Activated T-helper 2 cell treated with anti-CD3 and anti-CD28 coated beads, Interferon-gamma antibody, Interleukin-2, Interleukin-4, amounts not matched to agents 10 μg/mL and 5 μg/mL and 100 μg/mL, durations not matched to agents 14 hours and 24 hours and 36 hours (primary cell): ENCODE results near the gene SLC26A1. TPM values are rescaled to one million over a fixed set of nuclear protein-coding genes. Genes with fewer than 3 reads are reported as not detected.

Experiments used
- DNase-seq: peaks from one replicate; pipeline ENCODE4 v3.0.0; 2021; ENCODE audit warnings: low spot score
- H3K27ac Mint-ChIP-seq: one replicate; pipeline ENCODE4 v1.8.0; 2021; ENCODE audit warnings: mixed read lengths
- H3K27me3 Mint-ChIP-seq: one replicate; pipeline ENCODE4 v1.8.0; 2021; ENCODE audit warnings: low read depth, mixed read lengths
- H3K36me3 Mint-ChIP-seq: one replicate; pipeline ENCODE4 v1.8.0; 2021; ENCODE audit warnings: low read depth, mixed read lengths
- H3K4me1 Mint-ChIP-seq: one replicate; pipeline ENCODE4 v1.8.0; 2021; ENCODE audit warnings: low read depth, mixed read lengths
- H3K4me3 Mint-ChIP-seq: one replicate; pipeline ENCODE4 v1.8.0; 2021; ENCODE audit warnings: low read depth, mild to moderate bottlenecking, moderate library complexity, mixed read lengths
- H3K9me3 Mint-ChIP-seq: one replicate; pipeline ENCODE4 v1.8.0; 2021; ENCODE audit warnings: mixed read lengths
- intact Hi-C: fragments of 100-400 bp; cut with micrococcal nuclease; formaldehyde crosslinking; loops from one replicate; pipeline ENCODE4 v1.15.1; 2023
- total RNA-seq: library from RNA; stranded (reverse); gene quantifications from 2 replicates; pipeline ENCODE4 v1.2.3, GENCODE V29; 2022

The SLC26A1 gene
- total RNA-seq, 1 donor from 2014 or later: 0.23 TPM

GRCh38 chr4:1033840-1034551 lies 40.8 kb upstream of the SLC26A1 start:
- Mint-ChIP-seq H3K27me3 (no peaks in the 10 kb centered on the region), H3K9me3 (no peaks in the 10 kb centered on the region), H3K4me3 (no peak overlapping the region), H3K27ac (no peak overlapping the region), H3K36me3 (no peaks in the 10 kb centered on the region), H3K4me1 (no peaks in the 10 kb centered on the region)
- DNase-seq: no peak
- intact Hi-C loops: no loop called here

GRCh38 chr4:1032861-1033260 lies 39.7 kb upstream of the SLC26A1 start:
- intact Hi-C loops: no loop called here
- H3K36me3 Mint-ChIP-seq: no peaks in the 10 kb centered on the region
- no peaks in the 10 kb centered on the region for H3K27me3 Mint-ChIP-seq
- H3K4me3 Mint-ChIP-seq: no peak overlapping the region
- no peaks in the 10 kb centered on the region for H3K9me3 Mint-ChIP-seq
- no peak for DNase-seq
- no peaks in the 10 kb centered on the region for H3K4me1 Mint-ChIP-seq
- H3K27ac Mint-ChIP-seq: no peak overlapping the region

- Mint-ChIP-seq H3K36me3 (no peaks in the 10 kb centered on the region), H3K4me1 (no peaks in the 10 kb centered on the region), H3K27ac (no peak overlapping the region), H3K9me3 (no peaks in the 10 kb centered on the region), H3K27me3 (no peaks in the 10 kb centered on the region), H3K4me3 (no peak overlapping the region)
- intact Hi-C loops: no loop called here
- no peak for DNase-seq
These were observed 39.0 kb upstream of the SLC26A1 start for GRCh38 chr4:1031956-1032795.

- Mint-ChIP-seq H3K27me3 (no peaks in the 10 kb centered on the region), H3K36me3 (no peaks in the 10 kb centered on the region), H3K4me1 (no peaks in the 10 kb centered on the region), H3K27ac (no peak overlapping the region), H3K9me3 (no peaks in the 10 kb centered on the region), H3K4me3 (no peak overlapping the region)
- intact Hi-C loops: no loop called here
- DNase-seq: no peak
These were observed 38.1 kb upstream of the SLC26A1 start for GRCh38 chr4:1031346-1031745.

GRCh38 chr4:1030559-1030958 lies 37.4 kb upstream of the SLC26A1 start:
- Mint-ChIP-seq H3K27ac (no peak overlapping the region), H3K4me1 (peaks cover 4% of the 10 kb centered on the region), H3K36me3 (peaks cover 3% of the 10 kb centered on the region), H3K9me3 (no peaks in the 10 kb centered on the region), H3K4me3 (no peak overlapping the region), H3K27me3 (no peaks in the 10 kb centered on the region)
- DNase-seq: no peak
- intact Hi-C loops: no loop called here

- H3K36me3 Mint-ChIP-seq: peaks cover 7% of the 10 kb centered on the region
- no peaks in the 10 kb centered on the region for H3K27me3 Mint-ChIP-seq
- peaks cover 4% of the 10 kb centered on the region for H3K4me1 Mint-ChIP-seq
- intact Hi-C loops: no loop called here
- DNase-seq: no peak
- H3K27ac Mint-ChIP-seq: no peak overlapping the region
- H3K4me3 Mint-ChIP-seq: no peak overlapping the region
- no peaks in the 10 kb centered on the region for H3K9me3 Mint-ChIP-seq
These were observed 36.8 kb upstream of the SLC26A1 start for GRCh38 chr4:1030031-1030430.

- H3K36me3 Mint-ChIP-seq: peaks cover 7% of the 10 kb centered on the region
- no peak overlapping the region for H3K27ac Mint-ChIP-seq
- intact Hi-C loops: no loop called here
- no peaks in the 10 kb centered on the region for H3K27me3 Mint-ChIP-seq
- peaks cover 4% of the 10 kb centered on the region for H3K4me1 Mint-ChIP-seq
- no peak for DNase-seq
- H3K9me3 Mint-ChIP-seq: no peaks in the 10 kb centered on the region
- no peak overlapping the region for H3K4me3 Mint-ChIP-seq
These were observed 36.3 kb upstream of the SLC26A1 start for GRCh38 chr4:1029529-1029928.

GRCh38 chr4:1028574-1029220 lies 35.5 kb upstream of the SLC26A1 start:
- no peak overlapping the region for H3K4me3 Mint-ChIP-seq
- peaks cover 4% of the 10 kb centered on the region for H3K4me1 Mint-ChIP-seq
- H3K9me3 Mint-ChIP-seq: no peaks in the 10 kb centered on the region
- H3K27me3 Mint-ChIP-seq: no peaks in the 10 kb centered on the region
- intact Hi-C loops: no loop called here
- no peak for DNase-seq
- H3K36me3 Mint-ChIP-seq: peaks cover 7% of the 10 kb centered on the region
- no peak overlapping the region for H3K27ac Mint-ChIP-seq

GRCh38 chr4:1027915-1028238 lies 34.7 kb upstream of the SLC26A1 start:
- H3K27me3 Mint-ChIP-seq: no peaks in the 10 kb centered on the region
- H3K4me3 Mint-ChIP-seq: no peak overlapping the region
- H3K36me3 Mint-ChIP-seq: peaks cover 7% of the 10 kb centered on the region
- no peak for DNase-seq
- peaks cover 4% of the 10 kb centered on the region for H3K4me1 Mint-ChIP-seq
- no peaks in the 10 kb centered on the region for H3K9me3 Mint-ChIP-seq
- intact Hi-C loops: no loop called here
- no peak overlapping the region for H3K27ac Mint-ChIP-seq

- Mint-ChIP-seq H3K36me3 (peaks cover 7% of the 10 kb centered on the region), H3K9me3 (no peaks in the 10 kb centered on the region), H3K4me3 (no peak overlapping the region), H3K4me1 (peaks cover 4% of the 10 kb centered on the region), H3K27ac (no peak overlapping the region), H3K27me3 (no peaks in the 10 kb centered on the region)
- intact Hi-C loops: no loop called here
- no peak for DNase-seq
These were observed 34.2 kb upstream of the SLC26A1 start for GRCh38 chr4:1027219-1027914.

- Mint-ChIP-seq H3K27ac (no peak overlapping the region), H3K4me1 (peaks cover 4% of the 10 kb centered on the region), H3K36me3 (peaks cover 7% of the 10 kb centered on the region), H3K27me3 (no peaks in the 10 kb centered on the region), H3K9me3 (no peaks in the 10 kb centered on the region), H3K4me3 (no peak overlapping the region)
- DNase-seq: peak; percentile 29
- intact Hi-C loops: no loop called here
These were observed 32.9 kb upstream of the SLC26A1 start for GRCh38 chr4:1026115-1026514.

- DNase-seq: no peak
- no peak overlapping the region for H3K4me3 Mint-ChIP-seq
- H3K9me3 Mint-ChIP-seq: no peaks in the 10 kb centered on the region
- peaks cover 4% of the 10 kb centered on the region for H3K4me1 Mint-ChIP-seq
- intact Hi-C loops: no loop called here
- H3K27ac Mint-ChIP-seq: no peak overlapping the region
- no peaks in the 10 kb centered on the region for H3K27me3 Mint-ChIP-seq
- H3K36me3 Mint-ChIP-seq: peaks cover 7% of the 10 kb centered on the region
These were observed 31.8 kb upstream of the SLC26A1 start for GRCh38 chr4:1024882-1025545.
